GM12878 (cell line): ENCODE measurements around the gene GALNT12. TPM values are rescaled to one million over a fixed set of nuclear protein-coding genes. Genes with fewer than 3 reads are reported as not detected.

Source experiments
- ATAC-seq: fragments of 200-7000 bp; cut with Tn5 transposase; 3 replicates; pipeline ENCODE4 v1.9.1; 2020; ENCODE audit warnings: mild to moderate bottlenecking, moderate library complexity
- BruUV-seq: library from RNA; stranded (reverse); fragments of 400-500 nt; replicated peaks from 2 replicates; lab custom pipeline; 2021; lab: Mats Ljungman, UMichigan
- CTCF ChIA-PET: fragments of 300-600 bp; sonication (Branson Sonifier 250); formaldehyde crosslinking; extraction: SDS; loops from one replicate; lab custom pipeline; 2021; ENCODE audit warnings: inconsistent platforms; lab: Yijun Ruan, JAX
- POLR2A ChIA-PET: fragments of 350-600 bp; formaldehyde crosslinking; extraction: SDS; loops from one replicate; lab custom pipeline; 2021; ENCODE audit warnings: inconsistent platforms; lab: Charles Lee
- RAD21 ChIA-PET: fragments of 300-600 bp; sonication (Branson Sonifier 250); formaldehyde crosslinking; loops from one replicate; lab custom pipeline; 2023; ENCODE audit warnings: antibody characterized with exemption; ENCODE audit not compliant: unreplicated experiment; lab: Charles Lee
- SMC1A ChIA-PET: fragments of 300-600 bp; sonication (Branson Sonifier 250); formaldehyde crosslinking; loops from one replicate; lab custom pipeline; 2023; ENCODE audit not compliant: unreplicated experiment, uncharacterized antibody; lab: Charles Lee
- DNase-seq: peaks from one replicate; pipeline ENCODE4 v3.0.0-alpha.2; 2011; ENCODE audit warnings: low read depth, low spot score
- FAIRE-seq: peaks from 3 replicates; lab custom pipeline; 2011; peaks lifted over from hg19 to GRCh38; lab: Jason Lieb, UNC
- H2AFZ ChIP-seq: 2 replicates; pipeline ENCODE4 v1.6.0; 2011; ENCODE audit warnings: low read depth, low read length, control low read depth; ENCODE audit not compliant: control insufficient read depth
- H3K27ac ChIP-seq: 2 replicates; pipeline ENCODE4 v1.5.1; 2011; ENCODE audit warnings: control low read depth; ENCODE audit not compliant: control insufficient read depth, insufficient read depth
- H3K27me3 ChIP-seq, 2 experiments: replicated peaks in 1 of 2; 2 replicates each; pipeline versions ENCODE4 v1.6.0 to v1.6.1; 2011; ENCODE audit warnings: low read length in 1 of 2; ENCODE audit not compliant: control insufficient read depth in 2 of 2, insufficient read depth in 2 of 2
- H3K36me3 ChIP-seq, 2 experiments: 2 replicates each; pipeline ENCODE4 v1.5.1; 2011; ENCODE audit warnings: low read length in 1 of 2; ENCODE audit not compliant: control insufficient read depth in 2 of 2, insufficient read depth in 2 of 2
- H3K4me1 ChIP-seq: 2 replicates; pipeline ENCODE4 v1.6.1; 2011; ENCODE audit warnings: mild to moderate bottlenecking, low read length, moderate library complexity, mixed read lengths; ENCODE audit not compliant: control insufficient read depth, insufficient read depth
- H3K4me2 ChIP-seq: 2 replicates; pipeline ENCODE4 v1.6.0; 2011; ENCODE audit warnings: control low read depth; ENCODE audit not compliant: control insufficient read depth, insufficient read depth
- H3K4me3 ChIP-seq: fragments of 200-600 bp; sonication (generic); 2 replicates; pipeline ENCODE4 v1.5.1; 2016
- H3K79me2 ChIP-seq: 2 replicates; pipeline ENCODE4 v1.6.0; 2011; ENCODE audit warnings: low read length; ENCODE audit not compliant: control insufficient read depth, insufficient read depth
- H3K9ac ChIP-seq: 2 replicates; pipeline ENCODE4 v1.8.0; 2011; ENCODE audit warnings: low read length, control low read depth, mixed read lengths; ENCODE audit not compliant: control insufficient read depth, insufficient read depth
- H3K9me3 ChIP-seq: replicated peaks from 3 replicates; pipeline ENCODE4 v1.5.1; 2011; ENCODE audit warnings: mild to moderate bottlenecking, low read length; ENCODE audit not compliant: control insufficient read depth, insufficient read depth
- H4K20me1 ChIP-seq: 2 replicates; pipeline ENCODE4 v1.6.0; 2011; ENCODE audit not compliant: control insufficient read depth, insufficient read depth
- CBX5 ChIP-seq: sonication (generic); IDR thresholded peaks from 2 replicates; pipeline ENCODE4 v1.6.1; 2016; ENCODE audit warnings: low read depth, moderate library complexity, mild to moderate bottlenecking, inconsistent platforms
- FOS ChIP-seq: IDR thresholded peaks from 3 replicates; pipeline ENCODE4 v1.6.1; 2011; ENCODE audit warnings: borderline replicate concordance; ENCODE audit not compliant: insufficient read length; ENCODE audit errors: extremely low read depth
- GATAD2B ChIP-seq: fragments of 450-650 bp; conservative IDR thresholded peaks from 2 replicates; pipeline ENCODE4 v1.6.1; 2017; ENCODE audit warnings: low read depth, mild to moderate bottlenecking, moderate library complexity
- HDGF ChIP-seq: fragments of 450-650 bp; IDR thresholded peaks from 2 replicates; pipeline ENCODE4 v1.6.1; 2016; ENCODE audit warnings: antibody characterized with exemption
- SPI1 ChIP-seq: IDR thresholded peaks from 2 replicates; pipeline ENCODE4 v1.6.1; 2011; ENCODE audit warnings: low read depth, mild to moderate bottlenecking, low read length, moderate library complexity, borderline replicate concordance; ENCODE audit not compliant: insufficient read depth
- SREBF1 ChIP-seq: IDR thresholded peaks from 2 replicates; pipeline ENCODE4 v1.6.1; 2012; ENCODE audit warnings: mild to moderate bottlenecking, low read length
- TBL1XR1 ChIP-seq: IDR thresholded peaks from 2 replicates; pipeline ENCODE4 v1.6.1; 2012; ENCODE audit warnings: low read depth, low read length, improper control_type of control experiment
- ZBED1 ChIP-seq: IDR thresholded peaks from 2 replicates; pipeline ENCODE4 v1.6.1; 2016; ENCODE audit warnings: borderline replicate concordance
- ZSCAN29 ChIP-seq: fragments of 450-650 bp; IDR thresholded peaks from 2 replicates; pipeline ENCODE4 v1.6.1; 2017; ENCODE audit warnings: mild to moderate bottlenecking, moderate library complexity
- WGBS: methylation state at CpG from one replicate; pipeline ENCODE4 v1.1.6; 2016; ENCODE audit warnings: low lambda C conversion rate; ENCODE audit not compliant: insufficient replicate concordance, insufficient coverage; ENCODE audit errors: missing lambda C conversion rate; 5-methylcytosine and 5-hydroxymethylcytosine counted together
- in situ Hi-C: fragments of 300-500 bp; cut with MboI; formaldehyde crosslinking; loops from 9 replicates; pipeline ENCODE4 v1.14.3; 2018; ENCODE audit warnings: mixed read lengths
- intact Hi-C: fragments of 100-400 bp; cut with micrococcal nuclease; formaldehyde crosslinking; loops from one replicate; pipeline ENCODE4 v1.14.2; 2022; ENCODE audit not compliant: unreplicated experiment
- polyA plus RNA-seq, 11 experiments: library from polyadenylated mRNA; depleted of rRNA in 4 of 11; unstranded in 6 of 11; stranded (reverse) in 5 of 11; fragments of >200 nt; fragmentation: Nextera tagmentation in 4 of 11; fragmentation: Illumina TruSeq in 1 of 11; extraction: Ambion mirVana in 4 of 11; extraction: Trizol in 1 of 11; gene quantifications; 1 replicate in 1 of 11; 2 replicates in 10 of 11; pipeline versions ENCODE4 v1.2.1 to v1.2.3, GENCODE V29; 2011 to 2016; ENCODE audit warnings: inconsistent platforms in 2 of 11, missing spikeins in 2 of 11, low read depth in 1 of 11
- total RNA-seq, 4 experiments: library from RNA; depleted of rRNA in 3 of 4; stranded (reverse); fragments of >200 nt in 3 of 4; fragmentation: Illumina TruSeq in 1 of 4; extraction: Trizol in 1 of 4; gene quantifications; 2 replicates each; pipeline versions ENCODE4 v1.2.1 to v1.2.3, GENCODE V29; 2013 to 2021
- TF ChIP-seq, protein P1 (sequence below): IDR thresholded peaks from 2 replicates; pipeline ENCODE4 v1.6.1; 2011; ENCODE audit warnings: low read depth, mild to moderate bottlenecking, low read length, moderate library complexity, borderline replicate concordance; ENCODE audit errors: extremely low read depth
- TF ChIP-seq, protein P2 (sequence below): IDR thresholded peaks from 2 replicates; pipeline ENCODE4 v1.6.1; 2012; ENCODE audit warnings: low read length, inconsistent platforms
- TF ChIP-seq, protein P3 (sequence below): fragments of 450-650 bp; formaldehyde crosslinking; IDR thresholded peaks from 2 replicates; pipeline ENCODE4 v1.4.0; 2020; ENCODE audit warnings: mild to moderate bottlenecking, moderate library complexity

GALNT12 gene
- total and polyA plus RNA-seq, 10 of the 15 experiments (the other 5 are each of a cell fraction or from before 2014, with no cell fraction given), result 0.13 to 5.3 (median 3.2) TPM

DNA sequence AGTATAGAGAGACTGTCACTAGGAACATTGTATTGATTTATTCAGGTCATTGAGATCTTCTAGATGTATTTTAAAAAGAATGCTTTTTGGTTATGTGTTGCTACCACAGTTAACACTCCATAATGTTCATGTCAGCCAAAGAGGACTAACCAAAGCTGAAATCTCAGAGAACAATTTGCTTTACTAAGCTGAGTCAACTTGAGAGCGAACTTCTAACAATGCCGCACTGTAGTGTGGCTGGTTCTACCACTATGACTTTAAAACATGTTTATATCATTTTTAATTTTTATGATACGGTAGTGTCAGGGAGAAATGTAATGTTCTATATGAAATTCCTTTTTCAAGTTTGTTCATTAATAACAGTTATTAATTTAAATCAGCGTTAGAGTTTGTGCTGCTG is 42.1 kb downstream of the GALNT12 start:
- H3K27ac ChIP-seq, result no peak overlapping the region
- no peaks in the 10 kb centered on the region for H3K4me1 ChIP-seq
- H4K20me1 ChIP-seq, result no peaks in the 10 kb centered on the region
- RAD21 ChIA-PET, result interaction anchor here (0.6 to 4.3 kb wide), 3 partner anchors 149 to 291 kb away, joined by 3 to 37 read pairs (median 31); no protein-coding TSS in a partner anchor
- H3K36me3 ChIP-seq, result no peaks in the 10 kb centered on the region
- POLR2A ChIA-PET, result no interaction called here
- BruUV-seq, result no TSS peak
- no peak overlapping the region for H2AFZ ChIP-seq
- no peak overlapping the region for H3K4me2 ChIP-seq
- no peak overlapping the region for H3K4me3 ChIP-seq
- 64% methylated on average over 4 of the region's 4 CpGs for WGBS
- SMC1A ChIA-PET, result interaction anchor here (0.6 to 2.4 kb wide), 4 partner anchors 145 to 293 kb away, joined by 3 to 15 read pairs (median 7); no protein-coding TSS in a partner anchor
- TF ChIP-seq FOS (no peak), TBL1XR1 (no peak), ZBED1 (no peak), ZSCAN29 (no peak), SREBF1 (no peak), CBX5 (no peak), SPI1 (no peak), GATAD2B (no peak), HDGF (no peak)
- TF ChIP-seq, protein P1, sequence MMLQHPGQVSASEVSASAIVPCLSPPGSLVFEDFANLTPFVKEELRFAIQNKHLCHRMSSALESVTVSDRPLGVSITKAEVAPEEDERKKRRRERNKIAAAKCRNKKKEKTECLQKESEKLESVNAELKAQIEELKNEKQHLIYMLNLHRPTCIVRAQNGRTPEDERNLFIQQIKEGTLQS, result no peak
- TF ChIP-seq, protein P2, sequence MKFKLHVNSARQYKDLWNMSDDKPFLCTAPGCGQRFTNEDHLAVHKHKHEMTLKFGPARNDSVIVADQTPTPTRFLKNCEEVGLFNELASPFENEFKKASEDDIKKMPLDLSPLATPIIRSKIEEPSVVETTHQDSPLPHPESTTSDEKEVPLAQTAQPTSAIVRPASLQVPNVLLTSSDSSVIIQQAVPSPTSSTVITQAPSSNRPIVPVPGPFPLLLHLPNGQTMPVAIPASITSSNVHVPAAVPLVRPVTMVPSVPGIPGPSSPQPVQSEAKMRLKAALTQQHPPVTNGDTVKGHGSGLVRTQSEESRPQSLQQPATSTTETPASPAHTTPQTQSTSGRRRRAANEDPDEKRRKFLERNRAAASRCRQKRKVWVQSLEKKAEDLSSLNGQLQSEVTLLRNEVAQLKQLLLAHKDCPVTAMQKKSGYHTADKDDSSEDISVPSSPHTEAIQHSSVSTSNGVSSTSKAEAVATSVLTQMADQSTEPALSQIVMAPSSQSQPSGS, result no peak
- TF ChIP-seq, protein P3, sequence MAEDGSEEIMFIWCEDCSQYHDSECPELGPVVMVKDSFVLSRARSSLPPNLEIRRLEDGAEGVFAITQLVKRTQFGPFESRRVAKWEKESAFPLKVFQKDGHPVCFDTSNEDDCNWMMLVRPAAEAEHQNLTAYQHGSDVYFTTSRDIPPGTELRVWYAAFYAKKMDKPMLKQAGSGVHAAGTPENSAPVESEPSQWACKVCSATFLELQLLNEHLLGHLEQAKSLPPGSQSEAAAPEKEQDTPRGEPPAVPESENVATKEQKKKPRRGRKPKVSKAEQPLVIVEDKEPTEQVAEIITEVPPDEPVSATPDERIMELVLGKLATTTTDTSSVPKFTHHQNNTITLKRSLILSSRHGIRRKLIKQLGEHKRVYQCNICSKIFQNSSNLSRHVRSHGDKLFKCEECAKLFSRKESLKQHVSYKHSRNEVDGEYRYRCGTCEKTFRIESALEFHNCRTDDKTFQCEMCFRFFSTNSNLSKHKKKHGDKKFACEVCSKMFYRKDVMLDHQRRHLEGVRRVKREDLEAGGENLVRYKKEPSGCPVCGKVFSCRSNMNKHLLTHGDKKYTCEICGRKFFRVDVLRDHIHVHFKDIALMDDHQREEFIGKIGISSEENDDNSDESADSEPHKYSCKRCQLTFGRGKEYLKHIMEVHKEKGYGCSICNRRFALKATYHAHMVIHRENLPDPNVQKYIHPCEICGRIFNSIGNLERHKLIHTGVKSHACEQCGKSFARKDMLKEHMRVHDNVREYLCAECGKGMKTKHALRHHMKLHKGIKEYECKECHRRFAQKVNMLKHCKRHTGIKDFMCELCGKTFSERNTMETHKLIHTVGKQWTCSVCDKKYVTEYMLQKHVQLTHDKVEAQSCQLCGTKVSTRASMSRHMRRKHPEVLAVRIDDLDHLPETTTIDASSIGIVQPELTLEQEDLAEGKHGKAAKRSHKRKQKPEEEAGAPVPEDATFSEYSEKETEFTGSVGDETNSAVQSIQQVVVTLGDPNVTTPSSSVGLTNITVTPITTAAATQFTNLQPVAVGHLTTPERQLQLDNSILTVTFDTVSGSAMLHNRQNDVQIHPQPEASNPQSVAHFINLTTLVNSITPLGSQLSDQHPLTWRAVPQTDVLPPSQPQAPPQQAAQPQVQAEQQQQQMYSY, result no peak
- ATAC-seq, result no peak
- no peaks in the 10 kb centered on the region for H3K79me2 ChIP-seq
- FAIRE-seq, result no peak
- in situ Hi-C loops (loop anchor here (5.0 kb wide), 2 partner anchors 148 to 288 kb away; no protein-coding TSS in a partner anchor), intact Hi-C loops (loop anchor here (5.0 kb wide), 2 partner anchors 128 to 1748 kb away; no protein-coding TSS in a partner anchor)
- no peaks in the 10 kb centered on the region for H3K9me3 ChIP-seq
- DNase-seq, result no peak
- H3K9ac ChIP-seq, result no peak overlapping the region
- H3K27me3 ChIP-seq, result no peaks in the 10 kb centered on the region; a peak in 2 of 4 replicates
- CTCF ChIA-PET, result interaction anchor here (0.6 to 7.8 kb wide), 15 partner anchors 10 to 329 kb away, joined by 3 to 108 read pairs (median 4); no protein-coding TSS in a partner anchor
